Measurements from ENCODE around the gene TMEM245.

TMEM245 gene

GRCh38 chr9:109083141-109083540 is 36.6 kb downstream of the TMEM245 start:
- no peak for DNase-seq (ENCODE audit: low spot score)
- in situ Hi-C loops (cut with MboI; ENCODE audit: low pct_unique_long_range_greater_than_20kb, low sequenced_read_pairs, unreplicated experiment): no loop called here
- TF ChIP-seq CTCF (IDR thresholded peaks at IDR 0.05; ENCODE audit: extremely low read depth, insufficient read depth, missing control alignments): no peak

- DNase-seq (ENCODE audit: low spot score): no peak
- in situ Hi-C loops (cut with MboI; ENCODE audit: low pct_unique_long_range_greater_than_20kb, low sequenced_read_pairs, unreplicated experiment): no loop called here
- TF ChIP-seq CTCF (IDR thresholded peaks at IDR 0.05; ENCODE audit: extremely low read depth, insufficient read depth, missing control alignments): no peak
Observed at GRCh38 chr9:109082091-109082620, 37.6 kb downstream of the TMEM245 start.

- in situ Hi-C loops (cut with MboI; ENCODE audit: low pct_unique_long_range_greater_than_20kb, low sequenced_read_pairs, unreplicated experiment): no loop called here
- no peak for DNase-seq (ENCODE audit: low spot score)
- TF ChIP-seq CTCF (IDR thresholded peaks at IDR 0.05; ENCODE audit: extremely low read depth, insufficient read depth, missing control alignments): no peak
Observed at GRCh38 chr9:109074236-109074889, 45.4 kb downstream of the TMEM245 start.

- no peak for DNase-seq (ENCODE audit: low spot score)
- in situ Hi-C loops (cut with MboI; ENCODE audit: low pct_unique_long_range_greater_than_20kb, low sequenced_read_pairs, unreplicated experiment): no loop called here
- no peak for TF ChIP-seq CTCF (IDR thresholded peaks at IDR 0.05; ENCODE audit: extremely low read depth, insufficient read depth, missing control alignments)
Observed at GRCh38 chr9:109072821-109073435, 46.8 kb downstream of the TMEM245 start.

- TF ChIP-seq CTCF (IDR thresholded peaks at IDR 0.05; ENCODE audit: extremely low read depth, insufficient read depth, missing control alignments): no peak
- in situ Hi-C loops (cut with MboI; ENCODE audit: low pct_unique_long_range_greater_than_20kb, low sequenced_read_pairs, unreplicated experiment): no loop called here
- no peak for DNase-seq (ENCODE audit: low spot score)
Observed at GRCh38 chr9:109072133-109072692, 47.5 kb downstream of the TMEM245 start.

GRCh38 chr9:109068764-109069163 is 51.0 kb downstream of the TMEM245 start:
- TF ChIP-seq CTCF (IDR thresholded peaks at IDR 0.05; ENCODE audit: extremely low read depth, insufficient read depth, missing control alignments): no peak
- no peak for DNase-seq (ENCODE audit: low spot score)
- in situ Hi-C loops (cut with MboI; ENCODE audit: low pct_unique_long_range_greater_than_20kb, low sequenced_read_pairs, unreplicated experiment): no loop called here

Measured in GM13977 (cell line).